ENCODE results near the gene RSPH1.
A peak's percentile ranks its signal among the peaks of the same experiment; 100 is the strongest.

Gene RSPH1

GRCh38 chr21:42496120-42496838 is at the start of gene RSPH1:
TSS of gene RSPH1 (minus strand) at chr21:42496224. CDS start at chr21:42496186, 38 bp downstream.
- peak; percentile 96 for DNase-seq (ENCODE audit: low spot score)

- no peak for DNase-seq (ENCODE audit: low spot score)
Observed at GRCh38 chr21:42545745-42546144, 49.7 kb upstream of the RSPH1 start.

GRCh38 chr21:42545317-42545716 is 49.3 kb upstream of the RSPH1 start:
- DNase-seq (ENCODE audit: low spot score): no peak

- DNase-seq (ENCODE audit: low spot score): no peak
Observed at GRCh38 chr21:42544544-42544943, 48.5 kb upstream of the RSPH1 start.

- DNase-seq (ENCODE audit: low spot score): no peak
Observed at GRCh38 chr21:42543106-42543847, 47.3 kb upstream of the RSPH1 start.

GRCh38 chr21:42542596-42542995 is 46.6 kb upstream of the RSPH1 start:
- DNase-seq (ENCODE audit: low spot score): no peak

GRCh38 chr21:42542196-42542595 is 46.2 kb upstream of the RSPH1 start:
- no peak for DNase-seq (ENCODE audit: low spot score)

GRCh38 chr21:42541618-42542017 is 45.6 kb upstream of the RSPH1 start:
- DNase-seq (ENCODE audit: low spot score): no peak

GRCh38 chr21:42541174-42541573 is 45.1 kb upstream of the RSPH1 start:
- no peak for DNase-seq (ENCODE audit: low spot score)

- no peak for DNase-seq (ENCODE audit: low spot score)
Observed at GRCh38 chr21:42540396-42540795, 44.4 kb upstream of the RSPH1 start.

- no peak for DNase-seq (ENCODE audit: low spot score)
Observed at GRCh38 chr21:42539931-42540343, 43.9 kb upstream of the RSPH1 start.

- no peak for DNase-seq (ENCODE audit: low spot score)
Observed at GRCh38 chr21:42539342-42539741, 43.3 kb upstream of the RSPH1 start.

GRCh38 chr21:42538479-42539275 is 42.7 kb upstream of the RSPH1 start:
- no peak for DNase-seq (ENCODE audit: low spot score)

GRCh38 chr21:42537106-42537742 is 41.2 kb upstream of the RSPH1 start:
- DNase-seq (ENCODE audit: low spot score): no peak

- no peak for DNase-seq (ENCODE audit: low spot score)
Observed at GRCh38 chr21:42536601-42537000, 40.6 kb upstream of the RSPH1 start.

GRCh38 chr21:42535602-42536171 is 39.7 kb upstream of the RSPH1 start:
- no peak for DNase-seq (ENCODE audit: low spot score)

GRCh38 chr21:42534421-42535378 is 38.7 kb upstream of the RSPH1 start:
- DNase-seq (ENCODE audit: low spot score): no peak

- no peak for DNase-seq (ENCODE audit: low spot score)
Observed at GRCh38 chr21:42533963-42534355, 37.9 kb upstream of the RSPH1 start.

- no peak for DNase-seq (ENCODE audit: low spot score)
Observed at GRCh38 chr21:42533306-42533962, 37.4 kb upstream of the RSPH1 start.
